BLaER1 (cell line): ENCODE measurements around the gene RNF181.
A peak's percentile ranks its signal among the peaks of the same experiment; 100 is the strongest.
"Not testable (repeated sequence)": the region's sequence is repeated elsewhere in the genome, so short reads cannot be mapped to it uniquely, and the experiment has no call there.

Source experiments
- H3K27ac ChIP-seq: shearing (Covaris generic); formaldehyde crosslinking; 2 replicates; pipeline ENCODE4 v1.8.1; 2022
- H3K27me3 ChIP-seq: shearing (Covaris generic); formaldehyde crosslinking; 2 replicates; pipeline ENCODE4 v1.8.1; 2022
- H3K36me3 ChIP-seq: shearing (Covaris generic); formaldehyde crosslinking; 2 replicates; pipeline ENCODE4 v1.8.1; 2022
- H3K4me1 ChIP-seq: shearing (Covaris generic); formaldehyde crosslinking; 2 replicates; pipeline ENCODE4 v1.8.1; 2022
- H3K4me2 ChIP-seq: shearing (Covaris generic); formaldehyde crosslinking; 2 replicates; pipeline ENCODE4 v1.8.1; 2022
- H3K4me3 ChIP-seq: shearing (Covaris generic); formaldehyde crosslinking; 2 replicates; pipeline ENCODE4 v1.8.1; 2022
- H3K9ac ChIP-seq: shearing (Covaris generic); formaldehyde crosslinking; 2 replicates; pipeline ENCODE4 v1.8.1; 2022
- H3K9me3 ChIP-seq: shearing (Covaris generic); formaldehyde crosslinking; 2 replicates; pipeline ENCODE4 v1.8.1; 2022
- H4K20me1 ChIP-seq: shearing (Covaris generic); formaldehyde crosslinking; 2 replicates; pipeline ENCODE4 v1.8.1; 2022
- Cebpa-rat ChIP-seq: shearing (Covaris generic); IDR thresholded peaks from 2 replicates; pipeline ENCODE4 v1.8.1; 2022

Gene RNF181

DNA sequence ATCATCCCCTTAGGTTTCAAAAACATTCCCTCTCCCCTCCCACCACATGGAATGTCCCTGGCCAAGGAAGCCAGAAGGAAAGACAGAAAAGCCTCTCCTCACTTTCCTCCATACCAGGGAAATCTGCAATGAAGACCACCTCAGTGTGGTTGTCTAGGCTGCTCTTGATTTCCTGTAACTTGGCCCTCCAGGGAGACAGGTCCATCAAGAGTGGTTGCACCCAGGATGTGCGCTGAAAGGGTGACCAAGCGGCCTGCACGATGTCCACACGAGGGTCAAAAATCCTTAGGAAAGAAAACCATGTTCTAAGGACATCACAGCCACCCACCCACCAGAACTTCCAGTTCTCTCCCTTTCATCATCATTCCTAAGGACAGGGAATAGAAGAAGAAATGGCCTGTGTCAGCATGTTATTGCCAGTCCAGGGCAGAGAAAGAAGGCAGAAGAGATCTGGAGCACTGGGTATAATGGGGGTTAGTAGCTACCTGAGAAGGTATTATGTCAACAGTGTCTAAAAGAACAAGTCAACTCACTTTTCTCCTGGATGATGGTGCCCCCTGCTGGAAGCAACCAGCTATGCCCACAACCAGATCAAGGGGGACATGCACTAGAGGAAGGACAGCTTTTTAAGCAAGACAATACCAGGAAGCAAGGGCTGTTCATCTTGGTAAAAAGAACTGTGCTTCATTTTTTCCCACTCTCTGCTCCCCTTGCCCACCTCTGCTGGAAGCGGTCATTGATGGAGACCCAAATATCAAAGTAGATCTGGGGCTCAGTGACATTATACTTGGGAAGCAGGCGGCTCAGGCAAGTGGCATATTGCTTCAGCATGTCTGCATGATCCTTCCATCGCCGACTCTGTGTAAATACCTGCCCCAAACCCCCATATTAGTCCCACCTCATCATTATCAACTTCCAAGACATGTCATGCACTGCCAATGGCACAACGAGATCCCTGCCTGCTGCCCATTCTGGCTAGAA is 43.6 kb upstream of the RNF181 start:
- no peak for TF ChIP-seq Cebpa-rat
- Histone ChIP-seq H4K20me1 (peaks cover 14% of the 10 kb centered on the region), H3K27ac (no peak overlapping the region), H3K4me3 (no peak overlapping the region), H3K9ac (no peak overlapping the region), H3K9me3 (no peaks in the 10 kb centered on the region), H3K27me3 (no peaks in the 10 kb centered on the region), H3K4me2 (no peak overlapping the region), H3K4me1 (peaks cover 21% of the 10 kb centered on the region), H3K36me3 (peaks cover 87% of the 10 kb centered on the region)

DNA sequence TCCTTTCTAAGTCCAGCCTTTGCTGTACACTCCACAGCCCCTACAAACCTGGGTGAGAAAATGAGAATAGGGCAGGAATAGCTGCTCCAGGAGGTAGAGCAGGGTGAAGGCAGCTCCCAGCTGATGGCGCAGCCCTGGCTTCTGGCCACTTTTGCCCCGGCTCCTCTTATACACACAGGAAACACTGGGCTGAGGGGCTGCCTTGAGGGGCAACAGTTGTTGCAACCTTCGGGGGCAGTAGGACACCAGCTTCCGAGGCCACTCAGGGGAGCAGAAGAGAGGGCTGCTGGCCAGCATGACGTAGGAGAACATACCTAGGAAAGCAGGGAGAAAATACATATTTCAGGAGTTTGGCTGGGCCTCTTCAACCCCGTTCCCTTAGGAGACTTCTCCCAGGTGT is 42.4 kb upstream of the RNF181 start:
- no peaks in the 10 kb centered on the region for H3K27me3 ChIP-seq
- peaks cover 21% of the 10 kb centered on the region for H3K4me1 ChIP-seq
- H3K9me3 ChIP-seq, result no peaks in the 10 kb centered on the region
- H3K9ac ChIP-seq, result no peak overlapping the region
- no peak overlapping the region for H3K4me3 ChIP-seq
- no peak overlapping the region for H3K27ac ChIP-seq
- TF ChIP-seq Cebpa-rat, result no peak
- no peak overlapping the region for H3K4me2 ChIP-seq
- H4K20me1 ChIP-seq, result peaks cover 16% of the 10 kb centered on the region; the same call in 1 of the 2 replicates
- H3K36me3 ChIP-seq, result peaks cover 95% of the 10 kb centered on the region

DNA sequence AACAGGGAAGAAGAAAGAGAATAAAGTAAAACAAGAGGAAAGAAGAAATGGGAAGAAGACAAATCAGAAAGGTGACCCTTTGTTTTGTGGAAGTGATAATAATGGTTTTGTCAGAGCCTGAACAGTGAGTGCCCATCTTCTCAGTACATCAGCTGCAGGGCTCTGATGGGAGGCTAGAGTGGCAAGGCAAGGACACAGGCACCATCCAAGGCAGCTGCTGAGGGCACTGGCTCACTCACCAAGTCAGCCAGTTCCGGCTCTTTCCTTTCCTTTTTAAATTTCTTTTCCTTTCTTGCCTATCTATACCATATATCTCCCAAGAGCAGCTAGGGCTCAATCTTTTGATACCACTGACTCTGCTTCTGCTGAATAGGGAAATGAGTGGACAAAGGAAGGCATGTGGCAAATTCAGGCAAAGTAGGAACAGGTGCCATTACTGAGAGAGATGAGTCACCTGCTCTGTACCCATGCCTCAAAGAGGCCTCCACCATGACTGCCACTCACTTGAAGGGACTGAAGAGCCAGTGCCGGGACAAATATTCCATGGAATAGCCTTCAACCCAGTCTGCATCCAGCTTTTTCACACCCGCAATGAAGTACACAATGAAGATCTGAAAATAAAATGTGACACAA is 40.4 kb upstream of the RNF181 start:
- Histone ChIP-seq H3K27ac (no peak overlapping the region), H3K4me3 (no peak overlapping the region), H3K36me3 (peaks cover 95% of the 10 kb centered on the region), H3K4me2 (no peak overlapping the region), H4K20me1 (peaks cover 29% of the 10 kb centered on the region; the same call in 1 of the 2 replicates), H3K9ac (0 out of 2 replicates have a peak overlapping the region, but pooled peaks have one; percentile 48), H3K27me3 (no peaks in the 10 kb centered on the region), H3K4me1 (peaks cover 26% of the 10 kb centered on the region), H3K9me3 (no peaks in the 10 kb centered on the region)
- no peak for TF ChIP-seq Cebpa-rat

DNA sequence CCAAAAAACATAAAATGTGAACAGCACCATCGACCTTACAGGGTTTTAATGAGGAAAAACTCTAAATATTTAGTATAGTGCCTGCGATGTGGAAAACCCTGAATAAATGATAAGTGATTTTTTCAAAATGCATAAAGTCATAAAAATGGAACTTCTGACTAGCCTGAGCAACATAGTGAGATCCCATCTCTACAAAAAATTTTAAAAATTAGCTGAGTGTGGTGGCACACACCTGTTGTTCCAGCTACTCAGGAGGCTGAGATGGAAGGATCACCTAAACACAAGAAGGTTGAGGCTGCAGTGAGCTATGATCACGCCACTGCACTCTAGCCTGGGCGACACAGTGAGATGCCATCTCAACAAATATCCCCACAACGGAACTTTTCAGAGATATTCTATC is 38.4 kb upstream of the RNF181 start:
- no peak for TF ChIP-seq Cebpa-rat
- H3K9ac ChIP-seq, result no peak overlapping the region
- no peaks in the 10 kb centered on the region for H3K9me3 ChIP-seq
- peaks cover 37% of the 10 kb centered on the region; the same call in 1 of the 2 replicates for H4K20me1 ChIP-seq
- peaks cover 77% of the 10 kb centered on the region for H3K36me3 ChIP-seq
- no peak overlapping the region for H3K4me2 ChIP-seq
- no peaks in the 10 kb centered on the region for H3K27me3 ChIP-seq
- H3K4me1 ChIP-seq, result peaks cover 22% of the 10 kb centered on the region
- no peak overlapping the region for H3K27ac ChIP-seq
- no peak overlapping the region for H3K4me3 ChIP-seq

GRCh38 chr2:85558160-85558559 is 37.4 kb upstream of the RNF181 start:
- no peak overlapping the region for H3K27ac ChIP-seq
- peaks cover 25% of the 10 kb centered on the region for H3K4me1 ChIP-seq
- H3K4me2 ChIP-seq, result no peak overlapping the region
- H3K36me3 ChIP-seq, result peaks cover 67% of the 10 kb centered on the region
- H3K27me3 ChIP-seq, result no peaks in the 10 kb centered on the region
- no peaks in the 10 kb centered on the region for H3K9me3 ChIP-seq
- TF ChIP-seq Cebpa-rat, result no peak
- H3K9ac ChIP-seq, result no peak overlapping the region
- no peak overlapping the region for H3K4me3 ChIP-seq
- peaks cover 37% of the 10 kb centered on the region; the same call in 1 of the 2 replicates for H4K20me1 ChIP-seq

DNA sequence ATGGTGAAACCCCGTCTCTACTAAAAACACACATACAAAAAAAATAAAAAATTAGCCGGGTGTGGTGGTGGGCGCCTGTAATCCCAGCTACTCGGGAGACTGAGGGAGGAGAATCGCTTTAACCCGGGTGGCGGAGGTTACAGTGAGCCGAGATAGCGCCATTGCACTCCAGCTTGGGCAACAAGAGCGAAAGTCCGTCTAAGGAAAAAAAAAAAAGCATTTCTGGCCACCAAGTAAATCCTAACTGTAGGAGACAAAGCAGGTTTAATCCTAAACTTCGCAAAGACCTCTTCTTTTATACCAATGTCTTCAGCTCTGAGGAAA is 35.2 kb upstream of the RNF181 start:
- H3K27me3 ChIP-seq, H3K9me3 ChIP-seq: not testable (repeated sequence)
- Histone ChIP-seq H3K36me3 (peaks cover 45% of the 10 kb centered on the region), H4K20me1 (peaks cover 37% of the 10 kb centered on the region; the same call in 1 of the 2 replicates), H3K9ac (peak overlapping the region; percentile 88), H3K4me3 (peak overlapping the region; percentile 71), H3K4me2 (peak overlapping the region; percentile 98), H3K27ac (peak overlapping the region; percentile 56; the same call in 1 of the 2 replicates), H3K4me1 (peaks cover 38% of the 10 kb centered on the region)

DNA sequence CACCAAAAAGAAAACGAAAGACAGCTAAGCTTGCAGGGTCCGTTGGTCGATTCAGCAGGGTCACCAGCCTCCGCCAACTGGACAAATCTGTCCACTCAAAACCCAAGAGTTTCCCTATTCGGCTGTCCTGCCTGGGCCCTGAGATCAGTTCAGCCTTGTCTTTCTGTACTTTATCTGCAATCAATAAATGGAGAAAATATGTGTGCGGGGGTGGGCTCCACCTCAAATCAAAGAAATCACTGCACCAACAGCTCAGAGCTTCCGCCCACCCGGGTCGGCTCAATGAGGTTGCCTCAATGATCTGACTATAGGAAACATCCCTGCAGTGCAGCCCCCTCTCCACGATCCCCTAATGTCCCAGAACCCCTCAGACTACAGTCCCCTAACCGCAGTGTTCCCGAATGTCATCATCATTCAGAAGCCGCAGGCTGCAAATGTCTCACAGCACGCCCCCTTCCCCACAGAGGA is 34.7 kb upstream of the RNF181 start:
- Histone ChIP-seq H3K36me3 (peaks cover 40% of the 10 kb centered on the region), H3K27me3 (no peaks in the 10 kb centered on the region), H4K20me1 (peaks cover 37% of the 10 kb centered on the region; the same call in 1 of the 2 replicates), H3K4me3 (peak overlapping the region; percentile 71), H3K9ac (peak overlapping the region; percentile 88), H3K4me1 (peaks cover 38% of the 10 kb centered on the region), H3K4me2 (peak overlapping the region; percentile 98), H3K27ac (peak overlapping the region; percentile 56), H3K9me3 (no peaks in the 10 kb centered on the region)
- TF ChIP-seq Cebpa-rat, result no peak

GRCh38 chr2:85561280-85562212 is 34.0 kb upstream of the RNF181 start, which contains the start of gene GGCX:
TSS of gene GGCX (minus strand) at chr2:85561493. CDS start at chr2:85561428, 65 bp downstream.
- Histone ChIP-seq H4K20me1 (peaks cover 37% of the 10 kb centered on the region; the same call in 1 of the 2 replicates), H3K4me2 (peak within 1 kb of the TSS; percentile 98), H3K27me3 (no peaks in the 10 kb centered on the region), H3K27ac (peak within 1 kb of the TSS; percentile 87), H3K9ac (peak within 1 kb of the TSS; percentile 88), H3K36me3 (peaks cover 33% of the 10 kb centered on the region), H3K4me1 (peaks cover 38% of the 10 kb centered on the region), H3K9me3 (no peaks in the 10 kb centered on the region), H3K4me3 (peak within 1 kb of the TSS; percentile 71)
- no peak for TF ChIP-seq Cebpa-rat

GRCh38 chr2:85564144-85564563 is 31.4 kb upstream of the RNF181 start:
- Histone ChIP-seq H4K20me1 (peaks cover 12% of the 10 kb centered on the region; the same call in 1 of the 2 replicates), H3K4me3 (no peak overlapping the region), H3K9ac (no peak overlapping the region), H3K4me1 (peaks cover 36% of the 10 kb centered on the region), H3K4me2 (peak overlapping the region; percentile 50), H3K36me3 (peaks cover 8% of the 10 kb centered on the region), H3K27me3 (no peaks in the 10 kb centered on the region), H3K27ac (peak overlapping the region; percentile 35; the same call in 1 of the 2 replicates), H3K9me3 (no peaks in the 10 kb centered on the region)
- 0 out of 2 replicates have a peak, but pooled peaks have one; percentile 27 for TF ChIP-seq Cebpa-rat
